ENCODE data around the gene SLC35F1.
"Not testable (repeated sequence)": the region's sequence is repeated elsewhere in the genome, so short reads cannot be mapped to it uniquely, and the experiment has no call there.

Gene SLC35F1

GRCh38 chr6:117906958-117907600 is at the start of gene SLC35F1:
SLC35F1 (plus strand) TSS chr6:117907264.
- DNase-seq = no peak

- not testable (repeated sequence) for DNase-seq
Measured at GRCh38 chr6:117858601-117859000, 48.5 kb upstream of the SLC35F1 start.

- DNase-seq = no peak
Measured at GRCh38 chr6:117861545-117861944, 45.5 kb upstream of the SLC35F1 start.

- no peak for DNase-seq
Measured at GRCh38 chr6:117866561-117866960, 40.5 kb upstream of the SLC35F1 start.

- no peak for DNase-seq
Measured at GRCh38 chr6:117870486-117871242, 36.4 kb upstream of the SLC35F1 start.

- DNase-seq = no peak
Measured at GRCh38 chr6:117880824-117881223, 26.2 kb upstream of the SLC35F1 start.

- DNase-seq = no peak
Measured at GRCh38 chr6:117890172-117890571, 16.9 kb upstream of the SLC35F1 start.

- no peak for DNase-seq
Measured at GRCh38 chr6:117906507-117906957, 532 bp upstream of the SLC35F1 start.

GRCh38 chr6:117907601-117908245 is 659 bp downstream of the SLC35F1 start:
- no peak for DNase-seq

- DNase-seq = no peak
Measured at GRCh38 chr6:117908246-117909068, 1.4 kb downstream of the SLC35F1 start.

- DNase-seq = no peak
Measured at GRCh38 chr6:117909638-117910037, 2.6 kb downstream of the SLC35F1 start.

GRCh38 chr6:117910549-117910948 is 3.5 kb downstream of the SLC35F1 start:
- no peak for DNase-seq

- DNase-seq = no peak
Measured at GRCh38 chr6:117911150-117911549, 4.1 kb downstream of the SLC35F1 start.

GRCh38 chr6:117911660-117912059 is 4.6 kb downstream of the SLC35F1 start:
- DNase-seq = no peak

GRCh38 chr6:117915846-117916245 is 8.8 kb downstream of the SLC35F1 start:
- no peak for DNase-seq

GRCh38 chr6:117916483-117916882 is 9.4 kb downstream of the SLC35F1 start:
- no peak for DNase-seq

- DNase-seq = no peak
Measured at GRCh38 chr6:117917176-117917575, 10.1 kb downstream of the SLC35F1 start.

- DNase-seq = no peak
Measured at GRCh38 chr6:117918454-117918853, 11.4 kb downstream of the SLC35F1 start.

GRCh38 chr6:117919275-117919674 is 12.2 kb downstream of the SLC35F1 start:
- DNase-seq = no peak

- no peak for DNase-seq
Measured at GRCh38 chr6:117919775-117920729, 13.0 kb downstream of the SLC35F1 start.

GRCh38 chr6:117924690-117925089 is 17.6 kb downstream of the SLC35F1 start:
- no peak for DNase-seq

GRCh38 chr6:117927866-117928265 is 20.8 kb downstream of the SLC35F1 start:
- no peak for DNase-seq
